HG02588 (cell line): Measurements from ENCODE around the gene NFXL1.
A peak's percentile ranks its signal among the peaks of the same experiment; 100 is the strongest.

Experiments used
- ATAC-seq: cut with Tn5 transposase; IDR thresholded peaks from one replicate; pipeline ENCODE4 v1.9.1; 2021; ENCODE audit warnings: mild to moderate bottlenecking, moderate library complexity; ENCODE audit not compliant: unreplicated experiment

Gene NFXL1

DNA sequence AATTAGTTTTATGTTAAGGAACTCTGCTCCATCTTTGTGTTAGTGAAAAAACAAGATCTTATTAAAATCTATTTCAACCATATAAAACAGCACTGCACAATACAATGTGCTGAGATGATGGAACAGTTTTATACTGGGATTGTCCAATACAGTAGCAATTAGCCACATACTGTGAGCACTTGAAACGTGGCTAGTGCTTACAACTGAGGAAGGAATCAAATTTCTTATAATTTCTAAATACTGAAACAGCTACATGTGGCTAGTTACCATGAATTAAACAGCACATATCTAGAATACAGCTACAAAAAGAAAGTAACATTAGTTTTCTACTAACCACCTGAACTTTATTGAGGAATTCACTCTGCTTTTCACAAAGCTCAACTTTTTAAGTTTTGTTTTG is 14.7 kb downstream of the NFXL1 start:
- ATAC-seq: no peak

DNA sequence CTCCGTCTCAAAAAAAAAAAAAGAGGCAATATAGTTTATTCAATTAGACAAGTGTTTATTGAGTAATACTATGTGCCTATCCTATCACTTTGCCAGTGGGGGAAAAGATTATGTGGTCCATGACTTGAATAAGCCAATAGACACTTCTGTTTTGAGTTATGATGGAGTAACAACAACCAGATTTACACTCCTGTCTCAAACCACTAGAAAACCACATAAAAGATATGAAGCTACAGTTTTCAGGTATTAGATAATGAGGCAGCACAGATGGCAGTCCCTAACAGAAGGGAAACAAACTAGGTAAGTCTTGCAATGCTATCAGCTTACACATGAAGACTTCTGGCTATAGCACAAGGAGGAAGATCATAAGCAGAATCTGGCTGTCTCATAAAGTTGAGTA is 22.5 kb downstream of the NFXL1 start:
- ATAC-seq: no peak

GRCh38 chr4:47882228-47882627 is 32.2 kb downstream of the NFXL1 start:
- ATAC-seq: no peak

DNA sequence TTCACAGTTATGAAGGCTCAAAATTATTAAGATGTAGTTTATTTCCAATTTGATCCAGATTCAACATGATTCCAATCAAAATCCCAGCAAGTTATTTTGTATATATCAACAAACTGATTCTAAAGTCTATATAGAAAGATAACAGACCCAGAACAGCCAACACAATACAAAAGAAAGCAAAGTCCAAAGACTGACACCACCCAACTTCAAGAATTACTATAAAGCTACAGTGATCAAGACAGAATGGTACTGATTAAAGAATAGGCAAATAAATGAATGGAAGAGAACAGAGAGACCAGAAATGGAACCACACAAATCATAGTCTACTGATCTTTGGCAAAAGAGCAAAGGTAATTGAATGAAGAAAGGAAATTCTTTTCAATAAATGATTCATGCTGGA is 34.9 kb downstream of the NFXL1 start:
- no peak for ATAC-seq

DNA sequence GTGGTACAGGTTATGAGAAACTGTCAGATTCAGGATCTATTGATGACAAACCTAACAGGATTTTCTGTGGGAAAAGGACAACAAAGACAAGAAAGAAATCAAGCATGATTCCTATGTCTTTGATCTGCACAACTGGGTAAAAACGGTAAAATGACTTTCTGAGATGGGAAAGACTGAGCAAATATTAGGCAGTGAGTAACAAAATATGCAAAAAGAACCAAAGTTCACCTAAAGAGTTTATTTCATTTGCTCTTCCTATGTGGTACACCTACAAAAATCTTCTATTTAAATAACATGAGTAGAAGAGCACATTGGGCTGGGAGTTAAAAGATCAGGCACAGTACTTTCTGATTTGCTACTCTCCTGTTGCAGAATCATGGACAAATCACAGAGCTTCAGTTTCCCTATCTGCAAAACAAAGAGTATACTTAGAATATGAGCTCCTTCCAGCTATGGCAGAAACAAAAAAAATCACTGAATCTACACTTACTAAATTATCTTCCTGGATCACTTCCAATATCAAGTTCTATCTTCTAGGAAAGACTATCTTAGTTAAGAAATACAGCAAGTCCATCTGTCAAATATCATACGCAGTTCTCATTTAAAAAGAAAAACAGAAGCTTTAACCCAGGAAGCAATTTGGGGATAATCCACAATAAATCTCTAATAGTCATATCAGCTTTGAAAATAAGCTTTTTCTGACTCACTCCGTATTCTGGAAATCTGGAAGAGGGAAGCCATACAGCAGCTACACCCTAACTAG is 37.4 kb downstream of the NFXL1 start:
- ATAC-seq: no peak

GRCh38 chr4:47876310-47876709 is 38.1 kb downstream of the NFXL1 start:
- ATAC-seq: no peak

DNA sequence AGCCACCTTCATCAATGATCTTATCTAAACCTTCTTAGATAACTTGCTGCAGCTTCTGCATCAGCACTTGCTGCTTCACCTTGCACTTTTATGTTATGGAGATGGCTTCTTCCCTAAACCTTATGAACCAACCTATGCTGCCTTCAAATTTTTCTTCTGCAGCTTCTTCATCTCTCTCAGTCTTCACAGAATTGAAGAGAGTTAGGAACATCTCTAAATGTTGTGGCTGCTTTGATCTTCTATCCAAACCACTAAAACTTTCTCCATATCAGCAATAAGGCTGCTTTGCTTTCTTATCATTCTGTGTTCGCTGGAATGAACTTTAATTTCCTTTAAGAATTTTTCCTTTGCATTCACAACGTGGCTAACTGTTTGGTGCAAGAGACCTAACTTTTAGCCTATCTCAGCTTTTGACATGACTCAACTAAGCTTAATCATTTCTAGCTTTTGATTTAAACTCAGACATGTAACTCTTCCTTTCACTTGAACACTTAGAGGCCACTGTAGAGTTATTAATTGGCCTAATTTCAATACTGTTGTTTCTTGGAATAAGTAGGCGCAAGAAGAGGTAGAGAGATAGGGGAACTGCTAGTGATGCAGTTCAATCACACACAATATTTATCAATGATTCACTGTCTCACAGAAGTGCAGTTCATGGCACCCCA is 40.4 kb downstream of the NFXL1 start:
- no peak for ATAC-seq

GRCh38 chr4:47863486-47863885 is 50.9 kb downstream of the NFXL1 start:
- no peak for ATAC-seq

- no peak for ATAC-seq
Measured at GRCh38 chr4:47862297-47862696, 52.1 kb downstream of the NFXL1 start.

DNA sequence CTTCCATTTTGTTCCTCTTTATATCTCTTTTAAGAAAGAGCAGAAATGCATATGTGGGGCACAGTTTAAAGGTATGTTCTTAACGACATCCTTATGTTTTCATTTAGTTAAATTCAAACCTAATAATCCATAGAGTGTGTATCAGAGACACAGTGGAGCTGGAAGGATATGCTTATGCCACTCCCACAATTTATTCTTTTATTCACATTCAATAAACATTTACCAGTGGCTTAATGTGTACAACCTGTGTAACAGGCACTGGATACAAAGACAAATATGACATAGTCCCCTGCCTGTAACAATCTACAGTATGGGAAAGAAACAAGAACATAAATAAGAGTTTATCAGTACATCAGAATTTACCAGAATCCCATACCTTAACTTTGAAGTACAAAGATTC is 54.1 kb downstream of the NFXL1 start:
- ATAC-seq: no peak

DNA sequence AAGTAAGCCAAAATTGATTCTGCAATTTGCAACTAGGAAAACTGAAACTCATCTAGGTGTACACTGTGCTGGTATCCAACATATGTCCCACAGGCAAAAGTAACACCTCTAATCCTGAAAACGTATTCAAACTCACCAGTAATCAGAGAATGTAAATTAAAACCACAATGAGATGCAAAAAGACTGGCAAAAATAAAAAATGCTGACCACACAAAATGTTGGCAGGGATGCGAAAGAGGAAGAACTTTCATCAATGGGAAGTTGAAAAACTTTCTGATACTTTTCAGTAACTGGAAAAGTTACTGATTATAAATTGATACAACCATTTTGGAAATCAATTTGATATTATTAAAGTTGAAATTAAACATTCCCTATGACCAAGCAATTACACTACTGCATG is 56.4 kb downstream of the NFXL1 start:
- no peak for ATAC-seq

- ATAC-seq: no peak
Measured at GRCh38 chr4:47856713-47857112, 57.7 kb downstream of the NFXL1 start.

DNA sequence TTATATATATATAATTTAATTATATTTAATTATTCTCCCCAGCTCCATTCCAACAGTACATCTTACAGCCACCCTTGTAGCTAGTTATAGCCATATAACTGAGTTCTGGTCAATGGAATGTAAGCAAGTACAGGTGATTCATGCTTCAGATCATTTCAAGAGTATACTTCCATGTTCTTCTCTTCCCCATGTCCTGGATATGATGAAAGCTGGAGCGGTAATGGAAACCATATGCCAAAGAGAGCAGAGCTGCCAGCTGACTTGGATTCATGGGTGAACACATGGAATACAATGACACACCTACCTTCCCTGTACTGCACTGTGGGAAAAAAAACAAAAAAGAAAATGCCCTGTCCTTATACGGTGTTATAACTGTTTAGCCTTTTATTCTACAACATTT is 59.0 kb downstream of the NFXL1 start:
- ATAC-seq: no peak

DNA sequence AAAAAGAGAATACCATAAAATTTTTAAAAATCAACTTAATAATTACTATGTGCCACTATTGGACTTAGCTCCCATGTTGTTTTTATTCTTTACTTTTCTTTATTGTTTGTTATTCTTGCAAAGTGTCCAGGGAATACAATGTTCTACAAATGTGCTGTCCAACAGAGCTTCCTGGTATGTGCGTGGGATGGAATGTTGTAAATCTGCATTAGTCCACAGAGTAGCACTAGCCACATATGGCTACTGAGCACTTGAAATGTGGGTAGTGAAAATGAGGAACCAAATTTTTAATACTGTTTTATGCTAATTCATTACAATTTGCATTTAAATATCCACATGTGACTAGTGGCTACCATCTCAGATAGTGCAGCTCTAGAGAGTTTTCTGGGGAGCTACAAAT is 62.2 kb downstream of the NFXL1 start:
- no peak for ATAC-seq

GRCh38 chr4:47849466-47849865 is 64.9 kb downstream of the NFXL1 start:
- ATAC-seq: no peak

GRCh38 chr4:47848041-47848440 is 66.3 kb downstream of the NFXL1 start:
- ATAC-seq: no peak

DNA sequence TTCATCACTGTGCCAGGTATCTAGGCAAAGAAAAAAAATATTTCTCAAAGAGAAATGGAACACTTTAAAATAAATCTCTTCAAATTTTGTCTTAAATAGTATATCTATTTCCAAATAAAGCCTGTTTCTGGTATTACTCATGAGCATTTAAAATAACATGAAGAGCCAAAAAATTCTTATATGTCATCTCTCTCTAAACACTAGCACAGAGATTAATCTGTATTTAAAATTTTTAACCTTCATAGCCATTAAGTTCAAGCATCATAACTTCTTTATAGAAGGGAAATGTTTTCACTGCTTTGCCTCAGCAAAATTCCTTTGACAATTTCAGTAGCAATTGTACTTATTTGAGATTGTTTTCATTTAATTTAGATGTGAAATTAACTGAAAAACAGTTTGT is 71.4 kb downstream of the NFXL1 start:
- ATAC-seq: no peak

- ATAC-seq: no peak
Measured at GRCh38 chr4:47840291-47840690, 74.1 kb downstream of the NFXL1 start.

- peak; percentile 57 for ATAC-seq
Measured at GRCh38 chr4:47839259-47839658, 75.1 kb downstream of the NFXL1 start.

DNA sequence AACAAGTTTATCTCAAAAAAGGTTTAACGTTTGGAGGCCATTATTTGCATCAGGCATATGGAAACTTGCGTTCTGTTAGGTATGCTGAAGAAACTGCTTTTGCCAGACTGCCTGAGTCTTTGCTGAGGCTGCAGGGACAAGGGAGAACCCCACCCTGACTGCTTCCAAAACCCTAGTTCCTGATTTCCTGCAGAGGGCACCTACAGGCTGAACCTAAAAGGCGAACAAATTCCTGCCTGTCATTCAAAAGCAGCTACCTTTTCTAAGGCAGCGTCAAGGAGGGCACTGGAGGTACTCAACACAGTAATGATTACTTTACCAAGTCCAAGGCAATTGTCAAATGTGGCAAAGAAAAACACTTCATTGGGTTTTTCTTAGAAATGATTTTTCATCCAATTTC is 75.9 kb downstream of the NFXL1 start:
- no peak for ATAC-seq

- no peak for ATAC-seq
Measured at GRCh38 chr4:47837908-47838294, 76.5 kb downstream of the NFXL1 start, which contains the start of gene CORIN. CORIN (minus strand) TSS chr4:47838067; CDS start chr4:47837949, 118 bp downstream.

- ATAC-seq: peak; percentile 48
Measured at GRCh38 chr4:47837094-47837907, 77.1 kb downstream of the NFXL1 start.
